Measurements from ENCODE around the gene SLC25A29. TPM values are rescaled to one million over a fixed set of nuclear protein-coding genes. Genes with fewer than 3 reads are reported as not detected.

SLC25A29 gene
- total RNA-seq, 1 donor: 19.9 TPM

DNA sequence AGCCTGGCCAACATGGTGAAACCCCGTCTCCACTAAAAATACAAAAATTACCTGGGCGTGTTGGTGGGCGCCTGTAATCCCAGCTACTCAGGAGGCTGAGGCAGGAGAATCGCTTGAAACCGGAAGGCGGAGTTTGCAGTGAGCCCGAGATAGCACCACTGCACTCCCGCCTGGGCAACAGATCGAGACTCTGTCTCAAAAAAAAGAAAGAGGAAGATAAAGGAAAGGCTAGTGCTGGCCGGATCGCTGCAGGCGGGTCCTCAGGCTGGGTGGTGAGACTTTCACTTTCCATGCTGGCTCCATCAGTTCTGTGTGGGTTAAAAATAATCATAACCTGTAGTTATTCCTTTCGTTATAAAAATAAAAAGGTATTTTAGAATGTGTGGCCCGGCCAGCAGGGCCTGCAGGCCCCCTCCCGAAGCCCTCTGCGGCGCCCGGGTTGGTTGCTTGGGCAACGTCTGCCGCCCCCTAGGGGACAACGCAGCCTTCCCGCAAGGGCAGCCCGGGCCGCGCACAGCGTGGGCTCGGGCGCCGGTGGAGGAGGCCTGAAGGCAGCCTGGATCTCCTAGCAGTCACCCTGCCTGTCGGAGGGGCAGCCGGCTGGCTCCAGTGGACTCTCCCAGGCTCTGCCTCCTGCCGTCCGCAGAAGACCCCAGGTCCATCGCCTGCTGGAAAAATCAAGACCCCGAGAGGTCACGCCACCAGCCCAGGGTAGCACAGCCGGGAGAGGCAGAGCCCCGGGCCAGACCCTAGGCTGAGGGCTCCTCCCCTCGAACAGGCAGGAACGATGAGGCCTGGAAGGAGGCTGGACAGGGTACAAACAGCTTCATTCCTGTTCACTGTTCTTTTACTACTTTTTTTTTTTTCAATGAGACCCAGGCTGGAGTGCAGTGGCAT, 11.9 kb upstream of the SLC25A29 start:
- Histone ChIP-seq H3K4me1 (ENCODE audit: insufficient read depth, low read length) (no peaks in the 10 kb centered on the region), H3K27me3 (ENCODE audit: insufficient read depth, low read length) (no peaks in the 10 kb centered on the region), H3K4me3 (ENCODE audit: insufficient read depth, low read length) (peak overlapping the region; percentile 70), H3K36me3 (ENCODE audit: insufficient read depth, low read length) (no peaks in the 10 kb centered on the region), H3K79me2 (ENCODE audit: insufficient read depth, low read length) (no peaks in the 10 kb centered on the region), H3K4me2 (ENCODE audit: insufficient read depth, low read length) (peak overlapping the region; percentile 80), H3K9me3 (ENCODE audit: low read depth, low read length) (no peaks in the 10 kb centered on the region), H2AFZ (ENCODE audit: low read length) (peak overlapping the region; percentile 91), H4K20me1 (ENCODE audit: insufficient read depth, low read length) (no peaks in the 10 kb centered on the region), H3K27ac (ENCODE audit: low read depth, low read length) (peak overlapping the region; percentile 37)
- TF ChIP-seq, protein P1, sequence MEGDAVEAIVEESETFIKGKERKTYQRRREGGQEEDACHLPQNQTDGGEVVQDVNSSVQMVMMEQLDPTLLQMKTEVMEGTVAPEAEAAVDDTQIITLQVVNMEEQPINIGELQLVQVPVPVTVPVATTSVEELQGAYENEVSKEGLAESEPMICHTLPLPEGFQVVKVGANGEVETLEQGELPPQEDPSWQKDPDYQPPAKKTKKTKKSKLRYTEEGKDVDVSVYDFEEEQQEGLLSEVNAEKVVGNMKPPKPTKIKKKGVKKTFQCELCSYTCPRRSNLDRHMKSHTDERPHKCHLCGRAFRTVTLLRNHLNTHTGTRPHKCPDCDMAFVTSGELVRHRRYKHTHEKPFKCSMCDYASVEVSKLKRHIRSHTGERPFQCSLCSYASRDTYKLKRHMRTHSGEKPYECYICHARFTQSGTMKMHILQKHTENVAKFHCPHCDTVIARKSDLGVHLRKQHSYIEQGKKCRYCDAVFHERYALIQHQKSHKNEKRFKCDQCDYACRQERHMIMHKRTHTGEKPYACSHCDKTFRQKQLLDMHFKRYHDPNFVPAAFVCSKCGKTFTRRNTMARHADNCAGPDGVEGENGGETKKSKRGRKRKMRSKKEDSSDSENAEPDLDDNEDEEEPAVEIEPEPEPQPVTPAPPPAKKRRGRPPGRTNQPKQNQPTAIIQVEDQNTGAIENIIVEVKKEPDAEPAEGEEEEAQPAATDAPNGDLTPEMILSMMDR (IDR thresholded peaks at IDR 0.05; ENCODE audit: extremely low read depth, low read depth, low read length): peak; percentile 75
- DNase-seq (ENCODE audit: insufficient read length, low spot score, missing footprints): peak; percentile 98

DNA sequence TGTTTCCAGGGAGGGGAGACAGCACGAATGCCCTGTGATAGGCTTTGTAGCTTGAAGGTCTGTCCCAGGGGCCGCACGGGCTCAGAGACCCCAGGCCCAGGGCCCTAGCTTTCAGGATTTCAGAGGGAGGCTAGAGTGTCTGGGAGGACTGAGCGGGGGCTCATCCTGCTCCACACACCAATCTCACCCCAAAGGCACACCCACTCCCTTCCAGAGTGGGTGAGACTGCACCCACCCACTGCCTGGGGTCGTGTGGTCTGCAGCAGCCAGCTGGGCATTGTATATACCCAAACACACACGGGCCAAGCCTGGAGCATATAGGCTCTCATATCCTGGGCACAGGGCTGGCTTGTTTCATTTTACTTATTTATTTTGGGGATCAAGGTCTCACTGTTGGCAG, 11.1 kb upstream of the SLC25A29 start:
- TF ChIP-seq, protein P1 (IDR thresholded peaks at IDR 0.05; ENCODE audit: extremely low read depth, low read depth, low read length): no peak
- Histone ChIP-seq H2AFZ (ENCODE audit: low read length) (no peak overlapping the region), H3K9me3 (ENCODE audit: low read depth, low read length) (no peaks in the 10 kb centered on the region), H3K4me3 (ENCODE audit: insufficient read depth, low read length) (no peak overlapping the region), H3K79me2 (ENCODE audit: insufficient read depth, low read length) (no peaks in the 10 kb centered on the region), H4K20me1 (ENCODE audit: insufficient read depth, low read length) (no peaks in the 10 kb centered on the region), H3K36me3 (ENCODE audit: insufficient read depth, low read length) (no peaks in the 10 kb centered on the region), H3K4me1 (ENCODE audit: insufficient read depth, low read length) (no peaks in the 10 kb centered on the region), H3K4me2 (ENCODE audit: insufficient read depth, low read length) (peak overlapping the region; percentile 80), H3K27ac (ENCODE audit: low read depth, low read length) (no peak overlapping the region), H3K27me3 (ENCODE audit: insufficient read depth, low read length) (peaks cover 5% of the 10 kb centered on the region)
- no peak for DNase-seq (ENCODE audit: insufficient read length, low spot score, missing footprints)

DNA sequence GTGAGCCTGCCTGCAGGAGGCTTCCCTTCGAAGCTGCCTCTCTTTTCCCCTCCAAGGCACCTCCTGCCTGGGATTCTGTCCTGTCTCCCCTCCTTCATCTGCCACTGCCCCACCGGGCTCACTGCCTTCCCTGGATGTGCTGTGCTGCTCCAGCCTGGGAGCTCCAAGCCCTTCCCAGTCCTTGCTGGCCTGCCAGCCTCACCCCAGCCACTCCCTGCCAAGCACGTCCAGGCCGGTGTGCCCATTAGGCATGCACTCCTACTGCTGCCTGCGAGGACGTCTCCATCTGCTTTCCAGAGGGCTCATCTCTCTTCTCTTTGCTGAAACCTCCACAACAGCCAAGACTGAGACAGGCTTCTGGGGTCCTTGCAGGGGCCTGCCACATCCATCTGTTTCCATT, 8.5 kb upstream of the SLC25A29 start:
- Histone ChIP-seq H3K27me3 (ENCODE audit: insufficient read depth, low read length) (peaks cover 15% of the 10 kb centered on the region), H3K27ac (ENCODE audit: low read depth, low read length) (no peak overlapping the region), H3K9me3 (ENCODE audit: low read depth, low read length) (no peaks in the 10 kb centered on the region), H3K4me2 (ENCODE audit: insufficient read depth, low read length) (no peak overlapping the region), H3K36me3 (ENCODE audit: insufficient read depth, low read length) (no peaks in the 10 kb centered on the region), H3K79me2 (ENCODE audit: insufficient read depth, low read length) (no peaks in the 10 kb centered on the region), H4K20me1 (ENCODE audit: insufficient read depth, low read length) (no peaks in the 10 kb centered on the region), H2AFZ (ENCODE audit: low read length) (no peak overlapping the region), H3K4me1 (ENCODE audit: insufficient read depth, low read length) (no peaks in the 10 kb centered on the region), H3K4me3 (ENCODE audit: insufficient read depth, low read length) (no peak overlapping the region)
- no peak for DNase-seq (ENCODE audit: insufficient read length, low spot score, missing footprints)
- TF ChIP-seq, protein P1 (IDR thresholded peaks at IDR 0.05; ENCODE audit: extremely low read depth, low read depth, low read length): no peak

DNA sequence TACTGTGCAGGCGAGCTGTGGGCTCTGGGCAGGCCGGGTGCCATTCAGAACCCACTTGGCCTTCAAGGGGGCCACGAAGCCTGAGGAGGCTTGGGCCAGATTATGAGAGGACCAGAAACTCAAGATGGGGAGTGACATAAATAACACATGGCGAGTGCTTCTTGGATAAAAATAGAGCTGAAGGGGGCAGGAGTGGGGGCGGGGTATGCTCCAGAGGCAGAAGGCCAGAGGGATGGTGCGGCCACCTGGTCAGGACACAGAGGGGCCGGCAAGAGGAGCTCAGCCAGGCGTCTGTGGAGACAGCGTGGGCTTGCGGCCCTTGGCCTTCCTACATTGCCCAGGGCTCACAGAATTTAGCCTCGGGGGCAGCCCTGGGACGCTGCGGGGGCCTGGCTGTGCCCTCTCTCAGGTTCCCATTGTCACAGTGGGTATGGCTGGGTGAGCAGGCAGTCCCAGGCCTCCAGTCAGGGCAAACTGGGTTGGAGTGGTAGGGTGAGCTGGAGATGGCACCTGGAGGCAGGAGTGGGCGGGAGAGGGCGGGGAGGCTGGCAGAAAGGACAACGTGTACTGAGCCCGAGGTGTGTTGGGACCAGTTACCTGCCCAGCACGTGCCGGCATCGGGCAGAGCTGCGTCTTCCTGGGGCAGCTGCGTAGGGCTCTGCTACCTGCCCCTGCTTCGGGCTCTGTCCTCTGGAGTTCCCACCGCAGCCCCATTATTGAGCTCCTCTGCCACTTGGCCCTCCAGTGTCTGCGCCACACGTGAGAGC, 7.4 kb upstream of the SLC25A29 start:
- Histone ChIP-seq H3K36me3 (ENCODE audit: insufficient read depth, low read length) (no peaks in the 10 kb centered on the region), H3K4me3 (ENCODE audit: insufficient read depth, low read length) (no peak overlapping the region), H3K27me3 (ENCODE audit: insufficient read depth, low read length) (peaks cover 15% of the 10 kb centered on the region), H3K4me1 (ENCODE audit: insufficient read depth, low read length) (no peaks in the 10 kb centered on the region), H3K27ac (ENCODE audit: low read depth, low read length) (no peak overlapping the region), H3K9me3 (ENCODE audit: low read depth, low read length) (no peaks in the 10 kb centered on the region), H2AFZ (ENCODE audit: low read length) (no peak overlapping the region), H4K20me1 (ENCODE audit: insufficient read depth, low read length) (no peaks in the 10 kb centered on the region), H3K4me2 (ENCODE audit: insufficient read depth, low read length) (no peak overlapping the region), H3K79me2 (ENCODE audit: insufficient read depth, low read length) (no peaks in the 10 kb centered on the region)
- TF ChIP-seq, protein P1 (IDR thresholded peaks at IDR 0.05; ENCODE audit: extremely low read depth, low read depth, low read length): no peak
- no peak for DNase-seq (ENCODE audit: insufficient read length, low spot score, missing footprints)

Measured in osteoblast (primary cell).